ENCODE data around the gene PSMB10.
"Not testable (repeated sequence)": the region's sequence is repeated elsewhere in the genome, so short reads cannot be mapped to it uniquely, and the experiment has no call there.

The PSMB10 gene

DNA sequence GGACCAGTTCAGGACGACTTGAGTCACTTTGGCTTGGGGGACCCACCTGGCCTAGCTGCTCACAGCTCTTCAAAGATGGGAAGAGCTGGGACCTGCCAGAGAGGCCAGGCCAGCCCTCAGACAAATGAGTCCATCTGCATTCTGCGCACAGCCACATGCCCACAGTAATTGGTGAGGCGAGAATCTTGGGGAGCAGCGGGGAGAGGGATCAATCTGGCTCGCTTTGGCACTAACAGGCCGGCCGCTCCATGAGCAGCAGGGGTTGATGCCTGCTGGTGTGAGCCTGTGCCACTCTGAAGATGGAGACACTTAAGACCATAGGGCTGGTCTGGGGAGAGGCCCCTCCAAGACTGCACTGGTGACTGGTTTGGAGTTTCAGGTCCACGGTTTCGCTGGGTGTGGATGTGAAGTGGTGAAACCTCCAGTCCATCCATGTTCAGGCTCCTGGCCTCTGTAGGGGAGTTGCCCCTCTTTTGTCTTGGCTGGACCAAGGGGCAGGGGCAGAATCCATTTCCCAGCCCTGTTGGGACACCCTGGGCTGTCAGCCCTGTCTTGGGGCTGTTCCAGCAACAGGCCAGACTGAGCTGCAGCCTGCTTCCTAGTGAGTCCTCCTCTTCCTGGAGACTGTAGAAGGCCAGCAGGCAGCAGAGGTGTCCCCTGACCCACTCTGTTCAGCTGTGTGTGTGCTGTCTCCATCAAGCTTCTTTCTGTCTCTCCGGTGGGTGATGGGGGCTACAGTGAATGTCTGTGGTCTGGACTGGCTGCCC, 12.3 kb downstream of the PSMB10 start:
- DNase-seq = no peak

GRCh38 chr16:67923414-67924116, 13.1 kb downstream of the PSMB10 start:
- DNase-seq = no peak

DNA sequence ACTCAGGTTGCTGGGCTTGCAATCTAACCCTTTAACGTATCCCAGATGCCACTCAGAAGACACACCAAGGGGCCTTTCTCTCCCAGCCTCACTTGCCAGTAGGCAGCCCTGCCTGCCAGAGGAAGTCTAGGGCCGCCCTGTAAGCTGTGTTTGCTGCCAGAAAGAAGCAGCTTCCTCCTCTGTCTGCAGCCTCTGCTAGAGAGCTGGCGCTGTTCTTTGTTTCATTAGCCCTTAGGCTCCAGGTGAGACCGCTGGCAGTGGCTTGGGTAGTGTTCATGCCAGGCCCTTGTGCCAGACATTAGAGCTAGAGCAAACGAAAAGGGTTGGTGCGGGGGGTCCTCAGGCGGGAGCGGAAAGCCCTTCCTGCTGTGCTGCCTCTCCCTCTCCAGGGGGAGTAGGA, 13.9 kb downstream of the PSMB10 start:
- DNase-seq = no peak

GRCh38 chr16:67922221-67922620, 14.4 kb downstream of the PSMB10 start:
- no peak for DNase-seq

GRCh38 chr16:67919622-67920221, 16.9 kb downstream of the PSMB10 start:
- no peak for DNase-seq

DNA sequence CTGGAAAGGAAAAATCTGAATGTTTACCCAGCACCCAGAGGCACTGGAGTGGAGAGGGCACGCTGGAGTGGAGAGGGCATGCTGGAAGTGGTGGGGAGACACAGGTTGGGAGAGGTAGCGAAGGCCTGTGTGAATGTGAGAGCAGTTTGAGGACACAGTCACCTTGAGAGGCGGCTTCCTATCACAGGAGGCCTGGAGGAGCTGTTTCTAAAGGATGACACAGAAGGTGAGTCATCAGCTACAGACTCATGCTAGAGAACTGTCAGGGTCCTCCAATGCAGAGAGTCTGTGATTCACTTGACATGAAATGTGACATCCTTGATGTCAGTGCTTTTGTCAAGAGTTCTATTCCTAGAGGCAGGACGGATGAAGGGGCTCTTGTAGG, 18.8 kb downstream of the PSMB10 start:
- DNase-seq = no peak

- no peak for DNase-seq
Measured at GRCh38 chr16:67917140-67917851, 19.4 kb downstream of the PSMB10 start.

- no peak for DNase-seq
Measured at GRCh38 chr16:67915831-67916723, 20.6 kb downstream of the PSMB10 start.

GRCh38 chr16:67915496-67915769, 21.2 kb downstream of the PSMB10 start:
- DNase-seq = not testable (repeated sequence)

DNA sequence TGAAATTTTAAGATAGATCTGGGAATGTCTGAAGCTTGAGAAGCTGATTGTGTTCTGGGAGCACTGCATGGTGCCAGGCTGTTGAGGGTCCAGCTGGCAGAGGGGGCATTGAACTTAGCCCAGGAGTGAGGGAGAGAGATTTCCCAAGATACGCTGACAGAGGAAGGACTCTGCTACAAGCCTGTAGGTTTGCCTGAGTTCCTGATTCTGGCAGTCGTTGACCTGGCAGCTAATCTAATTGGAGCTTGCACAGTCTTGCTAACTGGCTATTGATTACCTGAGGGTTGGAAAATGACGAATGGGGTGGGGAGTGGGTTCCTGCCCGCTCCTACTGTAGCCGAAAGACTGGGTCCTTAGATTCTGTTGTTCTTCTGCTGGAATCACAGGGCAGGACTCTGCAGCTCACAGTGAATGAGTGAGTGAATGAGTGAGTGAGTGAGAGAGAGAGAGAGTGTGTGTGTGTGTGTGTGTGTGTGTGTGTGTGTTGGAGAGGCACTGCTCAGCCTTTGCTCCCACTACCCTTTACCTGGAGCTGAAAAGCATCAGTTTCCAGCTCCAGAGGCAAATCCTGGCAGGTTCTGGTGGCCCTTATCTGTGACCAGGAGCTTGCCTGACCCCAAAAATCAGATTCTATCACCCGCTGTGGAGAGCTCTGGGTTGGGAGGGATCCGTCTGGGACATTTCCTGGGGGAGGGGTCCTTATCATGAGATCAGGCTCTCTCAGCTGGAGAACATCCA, 21.7 kb downstream of the PSMB10 start:
- DNase-seq = no peak

- DNase-seq = no peak
Measured at GRCh38 chr16:67910158-67910557, 26.5 kb downstream of the PSMB10 start.

GRCh38 chr16:67909056-67909742, 27.5 kb downstream of the PSMB10 start:
- DNase-seq = no peak

GRCh38 chr16:67907397-67908180, 29.1 kb downstream of the PSMB10 start:
- no peak for DNase-seq

DNA sequence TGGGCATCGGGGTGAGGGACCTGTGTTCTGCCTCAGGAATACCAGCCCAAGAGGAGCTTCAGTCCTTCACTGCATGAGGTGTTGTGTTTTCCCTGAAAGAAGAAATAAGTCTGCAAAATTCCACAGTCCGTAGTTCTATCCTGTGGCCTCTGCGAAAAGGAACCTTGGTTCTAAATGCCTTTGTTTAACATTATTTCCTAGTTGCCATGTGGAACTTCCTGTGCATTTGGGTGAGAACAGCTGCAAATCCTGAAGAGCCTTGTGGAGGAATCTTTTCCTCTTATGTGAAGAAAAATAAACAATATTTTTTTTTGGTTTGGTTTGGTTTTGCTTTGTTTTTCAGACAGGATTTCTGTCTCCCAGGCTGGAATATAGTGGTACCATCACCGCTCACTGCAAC, 33.8 kb downstream of the PSMB10 start:
- no peak for DNase-seq

- no peak for DNase-seq
Measured at GRCh38 chr16:67901734-67902133, 34.9 kb downstream of the PSMB10 start.

DNA sequence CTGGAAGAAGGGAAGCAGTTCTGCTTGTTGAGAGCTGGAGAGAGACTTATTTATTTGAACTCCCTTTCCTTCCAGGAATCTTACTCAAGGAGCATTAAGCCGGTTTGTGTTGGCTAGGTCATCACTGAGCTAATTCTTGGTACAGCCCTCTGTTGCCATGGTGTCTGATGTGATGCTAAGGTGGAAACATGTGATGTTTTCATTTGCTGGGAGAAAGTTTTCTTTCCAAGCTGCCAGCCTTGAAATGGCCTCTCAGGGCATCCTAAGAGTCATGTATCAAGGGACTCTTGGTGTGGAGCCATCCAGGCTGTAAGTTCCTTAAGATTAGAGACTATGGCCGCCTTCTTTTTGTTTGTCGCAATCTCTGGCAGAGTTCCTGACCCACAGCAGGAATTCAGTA, 39.4 kb downstream of the PSMB10 start:
- DNase-seq = no peak

GRCh38 chr16:67893743-67894399, 42.8 kb downstream of the PSMB10 start:
- no peak for DNase-seq

DNA sequence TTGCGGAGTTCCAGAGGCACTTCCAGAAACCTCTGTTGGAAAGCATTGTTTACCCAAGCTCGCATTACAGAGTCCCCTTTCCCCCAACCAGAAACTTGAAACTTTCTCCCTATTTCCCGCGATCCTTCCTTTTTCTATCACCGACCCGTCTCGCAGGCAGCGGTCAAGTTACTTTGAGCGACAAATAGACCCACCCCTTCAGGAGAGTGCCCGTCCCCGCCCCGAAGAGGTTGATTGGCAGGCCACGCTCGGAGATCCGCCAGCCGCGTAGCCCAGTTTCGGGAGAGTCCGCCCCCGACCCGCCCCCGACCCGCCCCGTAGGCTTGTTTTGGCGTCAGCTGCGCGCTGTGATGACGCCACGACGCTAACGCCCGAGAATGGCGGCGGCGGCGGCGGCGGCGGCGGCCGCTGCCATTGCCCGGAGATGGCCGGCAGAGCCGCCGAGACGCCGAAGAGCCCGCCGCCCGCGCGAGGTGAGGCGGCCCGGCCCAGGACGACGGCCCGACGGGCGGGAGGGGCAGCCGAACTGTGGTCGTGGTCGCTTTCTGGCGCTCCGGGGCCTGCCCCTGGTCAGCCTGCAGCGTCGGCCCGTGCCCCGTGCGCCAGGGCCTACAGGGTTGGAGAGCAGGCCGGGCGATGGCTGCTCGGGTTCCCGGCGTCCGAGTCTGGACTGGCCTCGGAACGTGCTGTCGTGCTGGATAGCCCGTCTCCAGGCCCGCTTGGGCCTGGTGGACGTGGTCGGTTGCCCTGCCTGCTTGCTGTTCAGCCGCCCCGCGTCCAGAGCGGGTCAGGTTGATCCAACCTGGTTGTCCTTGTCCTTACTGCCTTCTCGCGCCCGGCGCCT, 43.5 kb downstream of the PSMB10 start, which contains the start of gene PSKH1:
Gene PSKH1 (plus strand): TSS at position 356 of the 844 bp plus-strand sequence. CDS start 15,496 bp downstream, outside the sequence.
- peak; percentile 87 for DNase-seq

- no peak for DNase-seq
Measured at GRCh38 chr16:67892375-67892774, 44.3 kb downstream of the PSMB10 start.
